ENCODE data around the gene OLFM1. TPM values are rescaled to one million over a fixed set of nuclear protein-coding genes. Genes with fewer than 3 reads are reported as not detected.
"Not testable (repeated sequence)": the region's sequence is repeated elsewhere in the genome, so short reads cannot be mapped to it uniquely, and the experiment has no call there.

The OLFM1 gene
- total RNA-seq, 1 donor from 2014 or later = 2.8 TPM

DNA sequence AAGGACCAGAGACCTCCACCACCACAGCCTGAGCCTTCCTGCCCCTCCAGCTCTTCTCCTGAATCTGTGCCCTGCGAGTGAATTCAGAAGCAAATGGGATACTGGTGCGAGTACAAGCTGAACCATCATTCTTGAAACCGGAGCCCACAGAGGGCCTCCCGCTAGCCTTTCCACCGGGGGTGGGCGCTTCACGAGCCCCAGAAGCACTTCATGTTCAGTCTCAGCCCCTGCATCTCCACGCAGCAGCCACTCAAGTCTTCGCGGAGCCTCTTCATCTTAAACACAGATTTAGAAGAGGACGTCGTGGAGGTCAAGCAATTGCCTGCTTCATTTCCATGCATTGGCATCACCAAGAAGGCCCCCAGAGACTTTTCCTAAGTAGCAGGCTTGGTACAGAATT, 26.0 kb upstream of the OLFM1 start:
- peaks cover 6% of the 10 kb centered on the region for H3K9me3 Mint-ChIP-seq (ENCODE audit: low read depth)
- H3K27me3 Mint-ChIP-seq (ENCODE audit: low read depth) = peaks cover 59% of the 10 kb centered on the region
- peak; percentile 18 for DNase-seq (ENCODE audit: low spot score)

DNA sequence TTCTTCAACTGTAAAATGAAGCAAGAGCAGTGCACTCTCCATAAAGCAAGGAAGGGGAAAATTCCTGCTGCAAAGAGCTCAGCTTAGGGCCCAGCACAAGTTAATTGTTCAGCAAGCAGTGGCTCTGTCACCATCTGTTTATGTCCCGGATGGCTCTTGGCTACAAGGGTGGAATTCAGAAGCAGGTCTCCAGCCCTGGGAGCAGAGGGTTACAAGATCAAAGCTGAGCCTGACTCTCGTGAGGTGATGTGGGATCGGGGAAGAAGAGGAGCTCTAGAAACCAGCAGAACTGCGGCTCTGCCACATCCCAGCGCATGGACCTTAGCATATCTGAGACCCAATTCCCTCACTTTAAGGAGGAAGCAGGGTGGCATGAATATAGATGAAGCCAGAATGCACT, 25.2 kb upstream of the OLFM1 start:
- no peak overlapping the region for H3K27ac Mint-ChIP-seq (ENCODE audit: unreplicated experiment)

More for the DNA sequence above, 26.0 kb upstream of the OLFM1 start:
- Mint-ChIP-seq H3K4me1 (ENCODE audit: low read depth) (no peaks in the 10 kb centered on the region), H3K27ac (ENCODE audit: unreplicated experiment) (no peak overlapping the region), H3K4me3 (ENCODE audit: unreplicated experiment) (no peak overlapping the region), H3K36me3 (ENCODE audit: low read depth) (peaks cover 2% of the 10 kb centered on the region)
- TF ChIP-seq, protein P1, sequence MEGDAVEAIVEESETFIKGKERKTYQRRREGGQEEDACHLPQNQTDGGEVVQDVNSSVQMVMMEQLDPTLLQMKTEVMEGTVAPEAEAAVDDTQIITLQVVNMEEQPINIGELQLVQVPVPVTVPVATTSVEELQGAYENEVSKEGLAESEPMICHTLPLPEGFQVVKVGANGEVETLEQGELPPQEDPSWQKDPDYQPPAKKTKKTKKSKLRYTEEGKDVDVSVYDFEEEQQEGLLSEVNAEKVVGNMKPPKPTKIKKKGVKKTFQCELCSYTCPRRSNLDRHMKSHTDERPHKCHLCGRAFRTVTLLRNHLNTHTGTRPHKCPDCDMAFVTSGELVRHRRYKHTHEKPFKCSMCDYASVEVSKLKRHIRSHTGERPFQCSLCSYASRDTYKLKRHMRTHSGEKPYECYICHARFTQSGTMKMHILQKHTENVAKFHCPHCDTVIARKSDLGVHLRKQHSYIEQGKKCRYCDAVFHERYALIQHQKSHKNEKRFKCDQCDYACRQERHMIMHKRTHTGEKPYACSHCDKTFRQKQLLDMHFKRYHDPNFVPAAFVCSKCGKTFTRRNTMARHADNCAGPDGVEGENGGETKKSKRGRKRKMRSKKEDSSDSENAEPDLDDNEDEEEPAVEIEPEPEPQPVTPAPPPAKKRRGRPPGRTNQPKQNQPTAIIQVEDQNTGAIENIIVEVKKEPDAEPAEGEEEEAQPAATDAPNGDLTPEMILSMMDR (IDR thresholded peaks at IDR 0.05) = no peak

DNA sequence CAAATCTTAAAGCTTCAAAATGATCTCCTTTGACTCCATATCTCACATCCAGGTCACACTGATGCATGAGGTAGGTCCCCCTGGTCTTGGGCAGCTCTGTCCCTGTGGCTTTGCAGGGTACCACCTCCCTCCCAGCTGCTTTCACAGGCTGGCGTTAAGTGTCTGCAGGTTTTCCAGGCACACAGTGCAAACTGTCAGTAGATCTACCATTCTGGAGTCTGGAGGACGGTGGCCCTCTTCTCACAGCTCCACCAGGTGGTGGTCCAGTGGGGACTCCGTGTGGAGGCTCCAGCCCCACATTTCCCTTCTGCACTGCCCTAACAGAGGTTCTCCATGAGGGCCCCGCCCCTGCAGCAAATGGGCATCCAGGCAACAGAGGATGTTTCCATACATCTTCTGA, 24.0 kb upstream of the OLFM1 start:
- DNase-seq (ENCODE audit: low spot score) = peak; percentile 44

More for the DNA sequence above, 25.2 kb upstream of the OLFM1 start:
- DNase-seq (ENCODE audit: low spot score) = peak; percentile 21
- TF ChIP-seq, protein P1 (IDR thresholded peaks at IDR 0.05) = no peak
- no peak overlapping the region for H3K4me3 Mint-ChIP-seq (ENCODE audit: unreplicated experiment)
- no peaks in the 10 kb centered on the region for H3K36me3 Mint-ChIP-seq (ENCODE audit: low read depth)
- peaks cover 54% of the 10 kb centered on the region for H3K27me3 Mint-ChIP-seq (ENCODE audit: low read depth)
- H3K9me3 Mint-ChIP-seq (ENCODE audit: low read depth) = peaks cover 6% of the 10 kb centered on the region
- no peaks in the 10 kb centered on the region for H3K4me1 Mint-ChIP-seq (ENCODE audit: low read depth)

DNA sequence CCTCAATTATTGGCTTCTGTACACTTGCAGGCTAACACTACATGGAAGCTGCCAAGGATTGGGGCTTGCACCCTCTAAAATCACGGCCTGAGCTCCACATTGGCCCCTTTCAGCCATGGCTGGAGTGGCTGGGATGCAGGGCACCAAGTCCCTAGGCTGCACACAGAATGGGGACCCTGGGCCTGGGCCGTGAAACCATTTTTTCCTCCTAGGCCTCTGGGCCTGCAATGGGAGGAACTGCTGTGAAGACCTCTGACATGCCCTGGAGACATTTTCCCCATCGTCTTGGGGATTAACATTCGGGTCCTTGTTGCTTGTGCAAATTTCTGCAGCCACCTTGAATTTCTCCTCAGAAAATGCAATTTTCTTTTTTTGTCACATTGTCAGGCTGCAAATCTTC, 23.6 kb upstream of the OLFM1 start:
- DNase-seq (ENCODE audit: low spot score) = peak; percentile 48
- not testable (repeated sequence) for H3K9me3 Mint-ChIP-seq (ENCODE audit: low read depth); H3K4me3 Mint-ChIP-seq (ENCODE audit: unreplicated experiment); H3K27ac Mint-ChIP-seq (ENCODE audit: unreplicated experiment); H3K36me3 Mint-ChIP-seq (ENCODE audit: low read depth); H3K4me1 Mint-ChIP-seq (ENCODE audit: low read depth)
- peaks cover 60% of the 10 kb centered on the region for H3K27me3 Mint-ChIP-seq (ENCODE audit: low read depth)

More for the DNA sequence above, 24.0 kb upstream of the OLFM1 start:
- H3K9me3 Mint-ChIP-seq (ENCODE audit: low read depth); H3K36me3 Mint-ChIP-seq (ENCODE audit: low read depth); H3K4me3 Mint-ChIP-seq (ENCODE audit: unreplicated experiment); H3K27ac Mint-ChIP-seq (ENCODE audit: unreplicated experiment); H3K4me1 Mint-ChIP-seq (ENCODE audit: low read depth): not testable (repeated sequence)
- peaks cover 55% of the 10 kb centered on the region for H3K27me3 Mint-ChIP-seq (ENCODE audit: low read depth)

DNA sequence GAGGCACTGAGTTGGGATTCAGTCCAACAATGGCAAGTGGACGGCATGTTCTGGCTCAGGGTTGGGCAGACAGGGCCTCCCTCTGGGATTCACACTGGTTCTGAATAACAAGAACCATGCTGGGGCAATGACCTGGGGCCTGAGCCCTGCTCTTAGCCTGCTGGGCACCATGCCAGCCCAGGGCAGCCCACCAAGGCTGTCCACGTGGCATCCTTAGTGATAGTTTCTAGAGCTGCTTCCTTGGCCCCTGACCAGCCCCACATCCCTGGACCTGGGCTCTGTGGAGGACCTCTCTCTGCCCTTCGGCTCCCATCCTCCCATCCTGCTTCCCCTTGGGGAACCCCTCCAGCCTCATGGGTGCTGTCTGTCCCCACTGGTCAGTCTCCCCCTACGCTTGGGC, 22.3 kb upstream of the OLFM1 start:
- H3K27me3 Mint-ChIP-seq (ENCODE audit: low read depth) = peaks cover 60% of the 10 kb centered on the region

DNA sequence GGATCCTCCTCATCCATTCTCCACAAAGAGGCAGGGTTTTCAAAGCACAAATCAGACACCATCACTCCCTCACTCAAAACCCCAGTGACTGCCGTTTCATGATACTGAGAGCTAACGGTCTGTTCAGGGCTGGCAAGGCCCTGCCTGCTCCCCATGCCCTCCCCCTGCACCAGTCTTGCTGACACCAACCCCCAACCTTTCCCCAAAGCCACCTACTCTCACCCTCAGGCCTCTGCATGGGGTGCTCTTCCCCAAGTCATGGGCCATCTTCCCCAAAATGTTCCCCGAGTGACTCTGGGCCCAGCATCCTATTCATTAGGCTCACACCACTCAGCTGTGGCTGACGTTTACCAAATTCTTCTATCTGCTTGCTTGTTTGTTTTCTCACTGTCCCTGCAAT, 21.7 kb upstream of the OLFM1 start:
- H3K9me3 Mint-ChIP-seq (ENCODE audit: low read depth) = peaks cover 6% of the 10 kb centered on the region
- no peaks in the 10 kb centered on the region for H3K4me1 Mint-ChIP-seq (ENCODE audit: low read depth)
- H3K27ac Mint-ChIP-seq (ENCODE audit: unreplicated experiment) = no peak overlapping the region
- no peak overlapping the region for H3K4me3 Mint-ChIP-seq (ENCODE audit: unreplicated experiment)
- H3K36me3 Mint-ChIP-seq (ENCODE audit: low read depth) = peaks cover 2% of the 10 kb centered on the region
- H3K27me3 Mint-ChIP-seq (ENCODE audit: low read depth) = peaks cover 57% of the 10 kb centered on the region
- peak; percentile 28 for DNase-seq (ENCODE audit: low spot score)
- TF ChIP-seq, protein P1 (IDR thresholded peaks at IDR 0.05) = no peak

More for the DNA sequence above, 22.3 kb upstream of the OLFM1 start:
- peaks cover 6% of the 10 kb centered on the region for H3K9me3 Mint-ChIP-seq (ENCODE audit: low read depth)
- peak; percentile 77 for DNase-seq (ENCODE audit: low spot score)
- H3K4me3 Mint-ChIP-seq (ENCODE audit: unreplicated experiment) = no peak overlapping the region
- no peaks in the 10 kb centered on the region for H3K4me1 Mint-ChIP-seq (ENCODE audit: low read depth)
- TF ChIP-seq, protein P1 (IDR thresholded peaks at IDR 0.05) = no peak
- H3K27ac Mint-ChIP-seq (ENCODE audit: unreplicated experiment) = no peak overlapping the region
- H3K36me3 Mint-ChIP-seq (ENCODE audit: low read depth) = peaks cover 2% of the 10 kb centered on the region
